RWPE2 (cell line): ENCODE measurements around the gene PTBP2.

ENCODE experiments used
- ATAC-seq: fragments of 200-7000 bp; cut with Tn5 transposase; 3 replicates; pipeline ENCODE4 v1.9.1; 2021; ENCODE audit warnings: low read depth
- DNase-seq: peaks from one replicate; pipeline ENCODE4 v3.0.0-alpha.2; 2020; ENCODE audit warnings: low spot score
- H3K27ac ChIP-seq: fragments of 450-650 bp; 2 replicates; pipeline ENCODE4 v1.5.1; 2017; ENCODE audit warnings: mild to moderate bottlenecking; ENCODE audit not compliant: poor library complexity, severe bottlenecking
- H3K27me3 ChIP-seq: fragments of 250-450 bp; sonication (Bioruptor Pico); 2 replicates; pipeline ENCODE4 v1.5.1; 2021; ENCODE audit warnings: mild to moderate bottlenecking, moderate library complexity; ENCODE audit not compliant: insufficient read depth, poor library complexity, severe bottlenecking
- H3K36me3 ChIP-seq: fragments of 250-450 bp; sonication (Bioruptor Pico); 2 replicates; pipeline ENCODE4 v1.5.1; 2020; ENCODE audit warnings: low read depth, mild to moderate bottlenecking, moderate library complexity
- H3K4me1 ChIP-seq: fragments of 250-450 bp; sonication (Bioruptor Pico); 2 replicates; pipeline ENCODE4 v1.5.1; 2021; ENCODE audit warnings: mild to moderate bottlenecking, moderate library complexity; ENCODE audit not compliant: insufficient read depth, poor library complexity, severe bottlenecking
- H3K4me3 ChIP-seq: fragments of 250-450 bp; sonication (Bioruptor Pico); 2 replicates; pipeline ENCODE4 v1.5.1; 2021; ENCODE audit warnings: mild to moderate bottlenecking, moderate library complexity; ENCODE audit not compliant: severe bottlenecking
- H3K9me3 ChIP-seq: fragments of 250-450 bp; sonication (Bioruptor Pico); 2 replicates; pipeline ENCODE4 v1.5.1; 2021; ENCODE audit warnings: mild to moderate bottlenecking, moderate library complexity; ENCODE audit not compliant: severe bottlenecking
- CTCF ChIP-seq: fragments of 450-650 bp; IDR thresholded peaks from one replicate; pipeline ENCODE4 v1.5.1; 2017; ENCODE audit warnings: mild to moderate bottlenecking, moderate library complexity; ENCODE audit not compliant: poor library complexity, severe bottlenecking

PTBP2 gene

GRCh38 chr1:96727860-96728259 lies 6.3 kb downstream of the PTBP2 start:
- no peak for TF ChIP-seq CTCF
- no peaks in the 10 kb centered on the region for H3K27me3 ChIP-seq
- H3K9me3 ChIP-seq = no peaks in the 10 kb centered on the region
- no peak overlapping the region for H3K4me3 ChIP-seq
- DNase-seq = no peak
- H3K27ac ChIP-seq = no peak overlapping the region
- H3K4me1 ChIP-seq = peaks cover 3% of the 10 kb centered on the region
- H3K36me3 ChIP-seq = peaks cover 84% of the 10 kb centered on the region
- no peak for ATAC-seq

- Histone ChIP-seq H3K4me3 (no peak overlapping the region), H3K27me3 (no peaks in the 10 kb centered on the region), H3K36me3 (peaks cover 77% of the 10 kb centered on the region), H3K27ac (no peak overlapping the region), H3K4me1 (no peaks in the 10 kb centered on the region), H3K9me3 (no peaks in the 10 kb centered on the region)
- DNase-seq (no peak), ATAC-seq (no peak)
- TF ChIP-seq CTCF = no peak
These were observed 9.2 kb downstream of the PTBP2 start for GRCh38 chr1:96730574-96731298.

GRCh38 chr1:96741335-96741734 lies 19.8 kb downstream of the PTBP2 start:
- H3K9me3 ChIP-seq = no peaks in the 10 kb centered on the region
- H3K4me1 ChIP-seq = peaks cover 3% of the 10 kb centered on the region
- H3K36me3 ChIP-seq = peaks cover 15% of the 10 kb centered on the region
- DNase-seq = no peak
- no peaks in the 10 kb centered on the region for H3K27me3 ChIP-seq
- no peak overlapping the region for H3K27ac ChIP-seq
- ATAC-seq = no peak
- TF ChIP-seq CTCF = no peak
- no peak overlapping the region for H3K4me3 ChIP-seq

GRCh38 chr1:96746440-96747420 lies 25.1 kb downstream of the PTBP2 start:
- H3K27me3 ChIP-seq = no peaks in the 10 kb centered on the region
- ATAC-seq (no peak), DNase-seq (no peak)
- TF ChIP-seq CTCF = no peak
- H3K36me3 ChIP-seq = peaks cover 31% of the 10 kb centered on the region
- no peaks in the 10 kb centered on the region for H3K9me3 ChIP-seq
- H3K4me1 ChIP-seq = no peaks in the 10 kb centered on the region
- no peak overlapping the region for H3K4me3 ChIP-seq
- no peak overlapping the region for H3K27ac ChIP-seq
